H1 (cell line): ENCODE results near the gene GCNT1.

ENCODE experiments used
- ASH2L ChIP-seq: fragments of 200-600, 300-600 bp; sonication (generic); IDR thresholded peaks from one replicate; pipeline ENCODE4 v1.7.1; 2017; ENCODE audit warnings: low read length
- ATF2 ChIP-seq: IDR thresholded peaks from 2 replicates; pipeline ENCODE4 v1.6.1; 2012; ENCODE audit warnings: low read length, inconsistent platforms
- EZH2 ChIP-seq: fragments of 200-600 bp; sonication (generic); IDR thresholded peaks from 2 replicates; pipeline ENCODE4 v1.7.1; 2012; ENCODE audit warnings: low read depth, mild to moderate bottlenecking, moderate library complexity, low read length, inconsistent platforms; ENCODE audit not compliant: severe bottlenecking
- GABPA ChIP-seq: IDR thresholded peaks from 2 replicates; pipeline ENCODE4 v1.6.1; 2011; ENCODE audit warnings: mild to moderate bottlenecking, low read length, moderate library complexity, borderline replicate concordance; ENCODE audit not compliant: insufficient read depth
- JUND ChIP-seq: IDR thresholded peaks from 2 replicates; pipeline ENCODE4 v1.6.1; 2011; ENCODE audit warnings: mild to moderate bottlenecking, improper control_type of control experiment, low read length
- NRF1 ChIP-seq: IDR thresholded peaks from 2 replicates; pipeline ENCODE4 v1.6.1; 2011; ENCODE audit warnings: mild to moderate bottlenecking, low read depth, low read length, improper control_type of control experiment
- POLR2A ChIP-seq, 2 experiments: IDR thresholded peaks; 1 replicate in 1 of 2; 2 replicates in 1 of 2; pipeline ENCODE4 v1.6.1; 2011; ENCODE audit warnings: low read depth in 2 of 2, low read length in 2 of 2, mild to moderate bottlenecking in 2 of 2; ENCODE audit errors: control extremely low read depth in 1 of 2
- POLR2AphosphoS5 ChIP-seq: IDR thresholded peaks from 2 replicates; pipeline ENCODE4 v1.6.1; 2011; ENCODE audit warnings: low read depth, low read length
- TAF1 ChIP-seq: IDR thresholded peaks from 2 replicates; pipeline ENCODE4 v1.6.1; 2011; ENCODE audit warnings: mild to moderate bottlenecking, low read depth, low read length
- TAF7 ChIP-seq: optimal IDR thresholded peaks from 2 replicates; pipeline ENCODE3; 2011; ENCODE audit warnings: low read depth, mild to moderate bottlenecking, inconsistent platforms, low read length, moderate library complexity, borderline replicate concordance
- TF ChIP-seq, protein P1 (sequence below), 3 experiments: IDR thresholded peaks; 1 replicate in 2 of 3; 2 replicates in 1 of 3; pipeline versions ENCODE4 v1.5.1 to v1.6.1; 2011; ENCODE audit warnings: low read length in 3 of 3, mild to moderate bottlenecking in 3 of 3, inconsistent platforms in 2 of 3, low read depth in 1 of 3, moderate library complexity in 1 of 3; ENCODE audit not compliant: insufficient read depth in 1 of 3; ENCODE audit errors: control extremely low read depth in 1 of 3

DNA sequence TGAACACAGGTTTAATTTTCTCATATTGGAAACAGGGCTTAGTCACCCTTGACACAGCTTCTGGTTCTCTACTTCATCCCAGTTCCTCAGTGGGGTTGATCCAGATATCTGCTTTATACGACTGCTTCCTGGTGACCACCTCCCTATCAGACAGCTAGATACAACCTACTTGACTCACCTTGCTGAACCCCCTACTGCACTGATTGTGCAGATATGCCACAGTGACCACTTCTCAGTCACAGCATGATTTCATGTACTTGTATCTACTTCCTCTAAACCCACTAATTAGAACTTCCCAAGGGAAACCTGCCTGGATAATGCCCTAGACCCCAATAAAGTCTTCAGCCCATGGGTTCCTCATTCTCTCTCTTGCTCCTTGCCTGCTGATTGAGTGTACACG is 46.3 kb upstream of the GCNT1 start:
- no peak for TF ChIP-seq POLR2A (IDR thresholded peaks at IDR 0.05; ENCODE audit: control extremely low read depth in 1 of 2, low read depth in 2 of 2, low read length in 2 of 2)
- TF ChIP-seq, protein P1, sequence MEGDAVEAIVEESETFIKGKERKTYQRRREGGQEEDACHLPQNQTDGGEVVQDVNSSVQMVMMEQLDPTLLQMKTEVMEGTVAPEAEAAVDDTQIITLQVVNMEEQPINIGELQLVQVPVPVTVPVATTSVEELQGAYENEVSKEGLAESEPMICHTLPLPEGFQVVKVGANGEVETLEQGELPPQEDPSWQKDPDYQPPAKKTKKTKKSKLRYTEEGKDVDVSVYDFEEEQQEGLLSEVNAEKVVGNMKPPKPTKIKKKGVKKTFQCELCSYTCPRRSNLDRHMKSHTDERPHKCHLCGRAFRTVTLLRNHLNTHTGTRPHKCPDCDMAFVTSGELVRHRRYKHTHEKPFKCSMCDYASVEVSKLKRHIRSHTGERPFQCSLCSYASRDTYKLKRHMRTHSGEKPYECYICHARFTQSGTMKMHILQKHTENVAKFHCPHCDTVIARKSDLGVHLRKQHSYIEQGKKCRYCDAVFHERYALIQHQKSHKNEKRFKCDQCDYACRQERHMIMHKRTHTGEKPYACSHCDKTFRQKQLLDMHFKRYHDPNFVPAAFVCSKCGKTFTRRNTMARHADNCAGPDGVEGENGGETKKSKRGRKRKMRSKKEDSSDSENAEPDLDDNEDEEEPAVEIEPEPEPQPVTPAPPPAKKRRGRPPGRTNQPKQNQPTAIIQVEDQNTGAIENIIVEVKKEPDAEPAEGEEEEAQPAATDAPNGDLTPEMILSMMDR (IDR thresholded peaks at IDR 0.05; ENCODE audit: control extremely low read depth in 1 of 3, insufficient read depth in 1 of 3, low read depth in 1 of 3, low read length in 3 of 3), result no peak
- TF ChIP-seq GABPA, result no peak
- TF ChIP-seq TAF7, result no peak
- TF ChIP-seq POLR2AphosphoS5, result no peak
- TF ChIP-seq EZH2, result no peak
- TF ChIP-seq JUND, result no peak
- TF ChIP-seq NRF1, result no peak
- TF ChIP-seq ASH2L, result no peak
- TF ChIP-seq ATF2, result no peak
- TF ChIP-seq TAF1, result no peak
